H9 (cell line): ENCODE measurements around the gene OAF. TPM values are rescaled to one million over a fixed set of nuclear protein-coding genes. Genes with fewer than 3 reads are reported as not detected.

Experiments used
- DNase-seq: peaks from one replicate; pipeline ENCODE4 v3.0.0-alpha.2; 2017
- H2AFZ ChIP-seq: one replicate; pipeline ENCODE4 v1.6.1; 2013; ENCODE audit warnings: mild to moderate bottlenecking, low read length, control low read depth, moderate library complexity
- H2AK5ac ChIP-seq: 2 replicates; pipeline ENCODE4 v1.6.1; 2013; ENCODE audit warnings: low read length, control low read depth, mixed read lengths; ENCODE audit not compliant: insufficient read length
- H2BK120ac ChIP-seq: one replicate; pipeline ENCODE4 v1.6.1; 2013; ENCODE audit warnings: low read depth, mild to moderate bottlenecking, low read length, control low read depth, inconsistent platforms; ENCODE audit not compliant: poor library complexity, severe bottlenecking
- H2BK12ac ChIP-seq: 2 replicates; pipeline ENCODE4 v1.6.1; 2013; ENCODE audit warnings: low read length, control low read depth, mixed read lengths, low read depth; ENCODE audit not compliant: insufficient read length
- H2BK15ac ChIP-seq: 2 replicates; pipeline ENCODE4 v1.6.1; 2013; ENCODE audit warnings: low read depth, low read length, control low read depth
- H2BK20ac ChIP-seq: one replicate; pipeline ENCODE4 v1.6.1; 2013; ENCODE audit warnings: low read depth, mild to moderate bottlenecking, low read length, control low read depth, inconsistent platforms; ENCODE audit not compliant: poor library complexity, severe bottlenecking
- H2BK5ac ChIP-seq: 2 replicates; pipeline ENCODE4 v1.6.1; 2013; ENCODE audit warnings: low read length, control low read depth, mixed read lengths; ENCODE audit not compliant: insufficient read length
- H3K14ac ChIP-seq: 2 replicates; pipeline ENCODE4 v1.6.1; 2013; ENCODE audit warnings: low read length, control low read depth; ENCODE audit not compliant: insufficient read depth
- H3K18ac ChIP-seq: 2 replicates; pipeline ENCODE4 v1.6.1; 2013; ENCODE audit warnings: low read depth, mild to moderate bottlenecking, mixed read lengths, low read length, control low read depth; ENCODE audit not compliant: insufficient read length
- H3K23ac ChIP-seq: 2 replicates; pipeline ENCODE4 v1.6.1; 2013; ENCODE audit warnings: low read length, control low read depth, mixed read lengths, low read depth; ENCODE audit not compliant: insufficient read length
- H3K23me2 ChIP-seq: 2 replicates; pipeline ENCODE4 v1.6.1; 2013; ENCODE audit warnings: low read depth, mild to moderate bottlenecking, mixed read lengths, low read length, control low read depth; ENCODE audit not compliant: insufficient read length, poor library complexity, severe bottlenecking
- H3K27ac ChIP-seq: 2 replicates; pipeline ENCODE4 v1.5.1; 2013; ENCODE audit warnings: low read length, control low read depth, mixed read lengths, low read depth; ENCODE audit not compliant: insufficient read length
- H3K27me3 ChIP-seq: 2 replicates; pipeline ENCODE4 v1.6.1; 2013; ENCODE audit warnings: low read length, control low read depth, inconsistent platforms; ENCODE audit not compliant: insufficient read depth
- H3K4ac ChIP-seq: 2 replicates; pipeline ENCODE4 v1.6.1; 2013; ENCODE audit warnings: low read depth, mild to moderate bottlenecking, control low read depth, inconsistent platforms, low read length, moderate library complexity
- H3K4me1 ChIP-seq: 2 replicates; pipeline ENCODE4 v1.6.1; 2013; ENCODE audit warnings: low read length, control low read depth, inconsistent platforms; ENCODE audit not compliant: insufficient read depth
- H3K4me2 ChIP-seq: 2 replicates; pipeline ENCODE4 v1.6.1; 2013; ENCODE audit warnings: low read length, control low read depth, mixed read lengths; ENCODE audit not compliant: insufficient read length, insufficient read depth
- H3K56ac ChIP-seq: 2 replicates; pipeline ENCODE4 v1.6.1; 2013; ENCODE audit warnings: low read depth, mild to moderate bottlenecking, mixed read lengths, low read length, control low read depth; ENCODE audit not compliant: insufficient read length
- H3K79me1 ChIP-seq: 2 replicates; pipeline ENCODE4 v1.6.1; 2013; ENCODE audit warnings: low read depth, mild to moderate bottlenecking, moderate library complexity, low read length, control low read depth, inconsistent platforms; ENCODE audit not compliant: insufficient read depth, poor library complexity, severe bottlenecking
- H3K79me2 ChIP-seq: 2 replicates; pipeline ENCODE4 v1.6.1; 2013; ENCODE audit warnings: low read length, control low read depth, inconsistent platforms; ENCODE audit not compliant: insufficient read depth
- H3K9ac ChIP-seq: 2 replicates; pipeline ENCODE4 v1.6.1; 2013; ENCODE audit warnings: low read length, control low read depth, mixed read lengths; ENCODE audit not compliant: insufficient read length; ENCODE audit errors: extremely low read depth
- H3K9me3 ChIP-seq: one replicate; pipeline ENCODE4 v1.6.1; 2013; ENCODE audit warnings: low read depth, low read length, inconsistent platforms; ENCODE audit not compliant: control insufficient read depth
- H3T11ph ChIP-seq: one replicate; pipeline ENCODE4 v1.6.1; 2013; ENCODE audit warnings: mild to moderate bottlenecking, low read length, control low read depth, inconsistent platforms
- H4K20me1 ChIP-seq: one replicate; pipeline ENCODE4 v1.6.1; 2013; ENCODE audit not compliant: control insufficient read depth, insufficient read length, insufficient read depth
- H4K5ac ChIP-seq: 2 replicates; pipeline ENCODE4 v1.6.1; 2013; ENCODE audit warnings: low read depth, mild to moderate bottlenecking, mixed read lengths, low read length, control low read depth; ENCODE audit not compliant: insufficient read length
- H4K8ac ChIP-seq: replicated peaks from 2 replicates; pipeline ENCODE4 v1.6.1; 2013; ENCODE audit warnings: low read length, control low read depth, mixed read lengths, low read depth; ENCODE audit not compliant: insufficient read length
- H4K91ac ChIP-seq: 2 replicates; pipeline ENCODE4 v1.6.1; 2013; ENCODE audit warnings: low read depth, mild to moderate bottlenecking, moderate library complexity, mixed read lengths, low read length, control low read depth; ENCODE audit not compliant: insufficient read length
- H3K27ac Mint-ChIP-seq, 3 experiments: 2 replicates in 2 of 3; 3 replicates in 1 of 3; pipeline ENCODE4 v1.8.0; 2020 to 2021; ENCODE audit warnings: mixed read lengths in 3 of 3, mild to moderate bottlenecking in 1 of 3, moderate library complexity in 1 of 3
- H3K27me3 Mint-ChIP-seq: 2 replicates; pipeline ENCODE4 v1.8.0; 2021; ENCODE audit warnings: low read depth, mild to moderate bottlenecking, moderate library complexity, mixed read lengths
- H3K36me3 Mint-ChIP-seq, 3 experiments: 2 replicates in 2 of 3; 3 replicates in 1 of 3; pipeline ENCODE4 v1.8.0; 2020 to 2021; ENCODE audit warnings: low read depth in 3 of 3, mixed read lengths in 3 of 3; ENCODE audit not compliant: insufficient read depth in 1 of 3
- H3K4me1 Mint-ChIP-seq, 2 experiments: 2 replicates each; pipeline ENCODE4 v1.8.0; 2020; ENCODE audit warnings: mixed read lengths in 2 of 2
- H3K4me3 Mint-ChIP-seq, 2 experiments: 2 replicates in 1 of 2; 3 replicates in 1 of 2; pipeline ENCODE4 v1.8.0; 2020 to 2021; ENCODE audit warnings: mild to moderate bottlenecking in 2 of 2, mixed read lengths in 2 of 2, moderate library complexity in 1 of 2
- H3K9me3 Mint-ChIP-seq, 2 experiments: 2 replicates in 1 of 2; 3 replicates in 1 of 2; pipeline ENCODE4 v1.8.0; 2020; ENCODE audit warnings: mild to moderate bottlenecking in 2 of 2, mixed read lengths in 2 of 2, moderate library complexity in 1 of 2
- CTCF ChIP-seq: fragments of 200-600 bp; sonication (generic); conservative IDR thresholded peaks from 3 replicates; pipeline ENCODE4 v1.8.0; 2021; ENCODE audit warnings: antibody characterized with exemption, mild to moderate bottlenecking
- WGBS: extraction: QIAGEN DNeasy Blood & Tissue Kit; methylation state at CpG from one replicate; pipeline ENCODE4 v1.1.7; 2013; ENCODE audit warnings: missing lambda C conversion rate, low lambda C conversion rate, mixed read lengths; ENCODE audit not compliant: insufficient read length; ENCODE audit errors: extremely low coverage; 5-methylcytosine and 5-hydroxymethylcytosine counted together
- total RNA-seq: library from RNA; stranded (reverse); gene quantifications from 2 replicates; pipeline ENCODE4 v1.2.1, GENCODE V29; 2021

The OAF gene
- total RNA-seq, 1 experiment from 2014 or later, result 1.1 TPM

- Histone ChIP-seq H2AK5ac (no peak overlapping the region), H3K56ac (no peak overlapping the region), H2AFZ (no peak overlapping the region), H4K20me1 (no peaks in the 10 kb centered on the region), H3K27me3 (no peaks in the 10 kb centered on the region; the same call in 1 of the 2 replicates), H3K18ac (no peak overlapping the region), H3K4me2 (no peak overlapping the region), H2BK5ac (no peak overlapping the region), H2BK15ac (no peak overlapping the region), H4K5ac (no peak overlapping the region), H3K23me2 (peaks cover 4% of the 10 kb centered on the region), H3K9me3 (no peaks in the 10 kb centered on the region), H4K91ac (no peak overlapping the region), H2BK120ac (no peak overlapping the region), H3K4ac (no peak overlapping the region), H3T11ph (no peak overlapping the region), H3K79me1 (no peaks in the 10 kb centered on the region), H4K8ac (no peak overlapping the region), H3K4me1 (peaks cover 17% of the 10 kb centered on the region), H3K9ac (no peak overlapping the region), H3K23ac (no peak overlapping the region), H3K79me2 (no peaks in the 10 kb centered on the region), H3K14ac (no peak overlapping the region; the same call in 1 of the 2 replicates), H2BK12ac (no peak overlapping the region), H3K27ac (no peak overlapping the region), H2BK20ac (no peak overlapping the region)
- peaks cover 58 to 64% of the 10 kb centered on the region in 2 experiments for H3K4me1 Mint-ChIP-seq
- no CpG with 5 or more reads among the region's 9 CpGs for WGBS
- H3K27ac Mint-ChIP-seq, result no peak overlapping the region
- no peak for DNase-seq
- TF ChIP-seq CTCF, result no peak
- no peaks in the 10 kb centered on the region; a peak in 1 of 7 replicates for H3K36me3 Mint-ChIP-seq
- peaks cover 52% of the 10 kb centered on the region for H3K27me3 Mint-ChIP-seq
- no peaks in the 10 kb centered on the region for H3K9me3 Mint-ChIP-seq
- H3K4me3 Mint-ChIP-seq, result no peak overlapping the region
These were observed 46.5 kb downstream of the OAF start for GRCh38 chr11:120257346-120257745.
